Ovary (tissue), 9 donors: Measurements from ENCODE around the gene GABRD. TPM values are rescaled to one million over a fixed set of nuclear protein-coding genes. Genes with fewer than 3 reads are reported as not detected.

Source experiments
- DNase-seq, 5 donors: peaks; one replicate each; pipeline ENCODE4 v3.0.0-alpha.2; 2019 to 2020
- H3K27ac ChIP-seq, 2 donors: fragments of 200-600 bp; one replicate each; pipeline versions ENCODE4 v1.5.1 to v1.8.0; 2019 to 2022
- H3K27me3 ChIP-seq: fragments of 200-600 bp; one replicate; pipeline ENCODE4 v1.8.0; 2022
- H3K36me3 ChIP-seq: fragments of 200-600 bp; sonication (generic); one replicate; pipeline ENCODE4 v1.5.1; 2019
- H3K4me1 ChIP-seq: one replicate; pipeline ENCODE4 v1.8.1; 2013; ENCODE audit warnings: mild to moderate bottlenecking, moderate library complexity; ENCODE audit not compliant: insufficient read depth
- H3K4me3 ChIP-seq: fragments of 200-600 bp; sonication (generic); one replicate; pipeline ENCODE4 v1.5.1; 2017
- H3K9me3 ChIP-seq, 2 donors: fragments of 200-600 bp in 1 of 2; sonication (generic) in 1 of 2; one replicate each; pipeline versions ENCODE4 v1.5.1 to v1.8.1; 2013 to 2019; ENCODE audit warnings: mild to moderate bottlenecking in 1 of 2, moderate library complexity in 1 of 2
- EP300 ChIP-seq: sonication (generic); formaldehyde crosslinking; IDR thresholded peaks from one replicate; pipeline ENCODE4 v1.6.1; 2017; ENCODE audit warnings: antibody characterized with exemption
- POLR2A ChIP-seq: fragments of 450-650 bp; IDR thresholded peaks from one replicate; pipeline ENCODE4 v1.6.1; 2017; ENCODE audit warnings: antibody characterized with exemption, mild to moderate bottlenecking, moderate library complexity
- WGBS, 3 donors: extraction: QIAGEN DNeasy Blood & Tissue Kit in 1 of 3; methylation state at CpG; one replicate each; pipeline versions ENCODE4 v1.1.5 to v1.1.7; 2013 to 2017; 5-methylcytosine and 5-hydroxymethylcytosine counted together
- intact Hi-C, 4 donors: fragments of 100-400 bp; cut with DNase I; formaldehyde crosslinking; loops; one replicate each; pipeline versions ENCODE4 v1.11.0 to v1.15.1; 2022 to 2023
- polyA plus RNA-seq, 2 donors: library from polyadenylated mRNA; stranded (reverse); fragments of 200-250 nt in 1 of 2; fragments of 350-450 nt in 1 of 2; fragmentation: Illumina TruSeq in 1 of 2; extraction: RNeasy Lipid Tissue Mini Kit (QIAGEN cat#74804) in 1 of 2; gene quantifications; one replicate each; pipeline ENCODE4 v1.2.3, GENCODE V29; 2013 to 2014
- total RNA-seq, 7 donors: library from RNA; depleted of rRNA in 2 of 7; stranded (reverse); fragments of >200 nt in 2 of 7; fragmentation: NEBNext Ultra II Directional in 3 of 7; extraction: Animal tissue kit (Norgen Biotek cat#: 25700) in 3 of 7; gene quantifications; one replicate each; pipeline versions ENCODE4 v1.1.0 to v1.2.4, GENCODE V29; 2016 to 2023
- TF ChIP-seq, protein P1 (sequence below), 3 donors: fragments of 450-650 bp in 2 of 3; fragments of 200-600 bp in 1 of 3; IDR thresholded peaks; one replicate each; pipeline versions ENCODE4 v1.5.1 to v1.8.0; 2016 to 2022; ENCODE audit warnings: antibody characterized with exemption in 3 of 3, mild to moderate bottlenecking in 1 of 3
- donor health status: DM: no; HTN: no; CAD: no; lungs with moderate emphysema.
- donor health status: DM: no; HTN: no; CAD: no.
- donor health status: Bipolar disorder and iron deficiency.
- donor health status: DM: yes; HTN: yes; CAD: no.
- donor health status: DM: no; HTN: no; CAD: no.
- donor health status: DM: yes; HTN: yes; CAD: no.

GABRD gene
- total and polyA plus RNA-seq, 9 donors, result 0.13 to 0.40 (median 0.33) TPM; not detected in 6

- Histone ChIP-seq H3K4me1 (no peaks in the 10 kb centered on the region), H3K9me3 (no peaks in the 10 kb centered on the region), H3K27me3 (no peaks in the 10 kb centered on the region), H3K36me3 (no peaks in the 10 kb centered on the region), H3K27ac (no peak overlapping the region), H3K4me3 (no peak overlapping the region)
- no peak for DNase-seq
- TF ChIP-seq, protein P1, sequence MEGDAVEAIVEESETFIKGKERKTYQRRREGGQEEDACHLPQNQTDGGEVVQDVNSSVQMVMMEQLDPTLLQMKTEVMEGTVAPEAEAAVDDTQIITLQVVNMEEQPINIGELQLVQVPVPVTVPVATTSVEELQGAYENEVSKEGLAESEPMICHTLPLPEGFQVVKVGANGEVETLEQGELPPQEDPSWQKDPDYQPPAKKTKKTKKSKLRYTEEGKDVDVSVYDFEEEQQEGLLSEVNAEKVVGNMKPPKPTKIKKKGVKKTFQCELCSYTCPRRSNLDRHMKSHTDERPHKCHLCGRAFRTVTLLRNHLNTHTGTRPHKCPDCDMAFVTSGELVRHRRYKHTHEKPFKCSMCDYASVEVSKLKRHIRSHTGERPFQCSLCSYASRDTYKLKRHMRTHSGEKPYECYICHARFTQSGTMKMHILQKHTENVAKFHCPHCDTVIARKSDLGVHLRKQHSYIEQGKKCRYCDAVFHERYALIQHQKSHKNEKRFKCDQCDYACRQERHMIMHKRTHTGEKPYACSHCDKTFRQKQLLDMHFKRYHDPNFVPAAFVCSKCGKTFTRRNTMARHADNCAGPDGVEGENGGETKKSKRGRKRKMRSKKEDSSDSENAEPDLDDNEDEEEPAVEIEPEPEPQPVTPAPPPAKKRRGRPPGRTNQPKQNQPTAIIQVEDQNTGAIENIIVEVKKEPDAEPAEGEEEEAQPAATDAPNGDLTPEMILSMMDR (IDR thresholded peaks at IDR 0.05), result no peak
- TF ChIP-seq EP300 (no peak), POLR2A (no peak)
- intact Hi-C loops, result loop anchor here in 2 of 4 donors (5.0 kb wide), 1 partner anchor 84 kb away; no protein-coding TSS in a partner anchor
- WGBS, 3 donors, result 71 to 73% (median 73%) methylated on average over 13 to 15 of the region's 15 CpGs
These were observed 22.2 kb downstream of the GABRD start for GRCh38 chr1:2041305-2041704.

DNA sequence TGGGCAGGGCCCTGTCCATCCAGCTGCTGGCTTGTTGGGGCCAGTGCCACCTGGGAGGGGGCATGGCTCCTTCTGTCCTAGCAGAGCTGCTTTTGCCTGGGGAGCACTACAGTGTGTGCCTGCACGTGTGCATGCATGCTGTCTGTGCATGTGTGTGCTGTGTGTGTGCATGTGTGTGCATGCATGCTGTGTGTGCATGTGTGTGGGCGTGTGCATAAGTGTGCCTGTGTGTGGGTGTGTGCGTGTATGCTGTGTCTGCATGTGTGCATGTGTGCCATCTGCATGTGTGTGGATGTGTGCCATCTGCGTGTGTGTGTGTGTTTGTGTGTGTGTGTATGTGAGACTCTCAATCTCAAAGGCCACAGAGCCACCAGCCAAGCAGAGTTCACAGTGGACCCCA lies 22.7 kb downstream of the GABRD start:
- no peaks in the 10 kb centered on the region for H3K4me1 ChIP-seq
- intact Hi-C loops, result loop anchor here in 2 of 4 donors (5.0 kb wide), 1 partner anchor 85 kb away; no protein-coding TSS in a partner anchor

GRCh38 chr1:2042830-2043773 lies 24.0 kb downstream of the GABRD start:
- no peaks in the 10 kb centered on the region for H3K9me3 ChIP-seq
- H3K27me3 ChIP-seq, result no peaks in the 10 kb centered on the region
- DNase-seq, result no peak
- no peak overlapping the region for H3K4me3 ChIP-seq
- intact Hi-C loops, result loop anchor here in 2 of 4 donors (5.0 kb wide), 1 partner anchor 86 kb away; no protein-coding TSS in a partner anchor
- WGBS, 3 donors, result 80 to 81% (median 80%) methylated on average over 36 to 41 of the region's 41 CpGs
- no peaks in the 10 kb centered on the region for H3K36me3 ChIP-seq
- TF ChIP-seq EP300 (no peak), POLR2A (no peak)
- TF ChIP-seq, protein P1 (IDR thresholded peaks at IDR 0.05), result no peak
- no peaks in the 10 kb centered on the region for H3K4me1 ChIP-seq
- no peak overlapping the region for H3K27ac ChIP-seq

More for the DNA sequence above, 22.7 kb downstream of the GABRD start:
- Histone ChIP-seq H3K9me3 (no peaks in the 10 kb centered on the region), H3K4me3 (no peak overlapping the region), H3K27me3 (no peaks in the 10 kb centered on the region), H3K36me3 (no peaks in the 10 kb centered on the region), H3K27ac (no peak overlapping the region)
- TF ChIP-seq POLR2A, result no peak
- TF ChIP-seq, protein P1 (IDR thresholded peaks at IDR 0.05), result no peak
- TF ChIP-seq EP300, result no peak
- no peak for DNase-seq
- 67 to 74% (median 73%) methylated on average over 4 of the region's 4 CpGs for WGBS, 3 donors

- no peak for DNase-seq
These were observed 24.7 kb downstream of the GABRD start for GRCh38 chr1:2043886-2044285.

More at GRCh38 chr1:2043886-2044285, 24.7 kb downstream of the GABRD start:
- Histone ChIP-seq H3K27ac (no peak overlapping the region), H3K4me1 (no peaks in the 10 kb centered on the region), H3K36me3 (no peaks in the 10 kb centered on the region), H3K9me3 (no peaks in the 10 kb centered on the region), H3K4me3 (no peak overlapping the region), H3K27me3 (no peaks in the 10 kb centered on the region)
- 91 to 100% (median 99%) methylated on average over 4 of the region's 4 CpGs for WGBS, 3 donors
- TF ChIP-seq, protein P1 (IDR thresholded peaks at IDR 0.05), result no peak
- TF ChIP-seq POLR2A (no peak), EP300 (no peak)
- intact Hi-C loops, result loop anchor here in 2 of 4 donors (5.0 kb wide), 1 partner anchor 87 kb away; no protein-coding TSS in a partner anchor
